Right lobe of liver (tissue), 6 donors: Measurements from ENCODE around the gene TRMT1. TPM values are rescaled to one million over a fixed set of nuclear protein-coding genes. Genes with fewer than 3 reads are reported as not detected.

Experiments
- ATAC-seq, 4 donors: fragments of 200-7000 bp; cut with Tn5 transposase; one replicate each; pipeline ENCODE4 v1.9.1; 2020; ENCODE audit warnings: mild to moderate bottlenecking in 4 of 4, moderate library complexity in 4 of 4
- DNase-seq, 3 donors: peaks; one replicate each; pipeline ENCODE4 v3.0.0-alpha.2; 2020
- H3K27ac ChIP-seq, 3 donors: fragments of 200-600 bp; one replicate each; pipeline ENCODE4 v1.8.0; 2022
- H3K27me3 ChIP-seq, 2 donors: fragments of 200-600 bp; one replicate each; pipeline ENCODE4 v1.8.0; 2022
- H3K36me3 ChIP-seq, 4 donors: fragments of 200-600 bp; sonication (generic) in 1 of 4; one replicate each; pipeline versions ENCODE4 v1.5.1 to v1.8.0; 2017 to 2022; ENCODE audit warnings: control low read depth in 1 of 4
- H3K4me1 ChIP-seq, 4 donors: fragments of 200-600 bp; sonication (generic) in 1 of 4; one replicate each; pipeline versions ENCODE4 v1.5.1 to v1.8.0; 2017 to 2022; ENCODE audit warnings: control low read depth in 1 of 4
- H3K4me3 ChIP-seq, 3 donors: fragments of 200-600 bp; one replicate each; pipeline ENCODE4 v1.8.0; 2022
- H3K9me3 ChIP-seq, 4 donors: fragments of 200-600 bp; sonication (generic) in 1 of 4; one replicate each; pipeline versions ENCODE4 v1.5.1 to v1.8.0; 2017 to 2022; ENCODE audit warnings: control low read depth in 1 of 4
- POLR2A ChIP-seq: fragments of 450-650 bp; IDR thresholded peaks from one replicate; pipeline ENCODE4 v1.6.1; 2017; ENCODE audit warnings: antibody characterized with exemption, mild to moderate bottlenecking
- WGBS: methylation state at CpG from one replicate; pipeline ENCODE4 v1.1.6; 2018; ENCODE audit warnings: low coverage, low lambda C conversion rate; ENCODE audit not compliant: insufficient coverage; ENCODE audit errors: missing lambda C conversion rate; 5-methylcytosine and 5-hydroxymethylcytosine counted together
- intact Hi-C, 2 donors: fragments of 100-400 bp; cut with DNase I; formaldehyde crosslinking; loops; one replicate each; pipeline versions ENCODE4 v1.11.2 to v1.14.1; 2022
- total RNA-seq, 6 experiments: library from RNA; depleted of rRNA in 2 of 6; stranded (reverse); fragments of >200 nt in 2 of 6; fragmentation: NEBNext Ultra II Directional in 3 of 6; extraction: Animal tissue kit (Norgen Biotek cat#: 25700) in 3 of 6; gene quantifications; one replicate each; pipeline versions ENCODE4 v1.1.0 to v1.2.4, GENCODE V29; 2016 to 2023
- TF ChIP-seq, protein P1 (sequence below), 4 donors: fragments of 200-600 bp in 3 of 4; fragments of 450-650 bp in 1 of 4; IDR thresholded peaks; one replicate each; pipeline versions ENCODE4 v1.5.1 to v1.8.0; 2016 to 2022; ENCODE audit warnings: antibody characterized with exemption in 4 of 4, mild to moderate bottlenecking in 2 of 4
- donor health status: DM: no; HTN: yes; CAD: no.
- donor health status: DM: no; HTN: no; CAD: no.
- donor health status: DM: no; HTN: no; CAD: no.
- donor health status: DM: no; HTN: yes; CAD: no.
- donor health status: DM: no; HTN: yes; CAD: no.

TRMT1 gene
- total RNA-seq, 6 experiments from 2014 or later: 15.0 to 20.5 (median 17.2) TPM

DNA sequence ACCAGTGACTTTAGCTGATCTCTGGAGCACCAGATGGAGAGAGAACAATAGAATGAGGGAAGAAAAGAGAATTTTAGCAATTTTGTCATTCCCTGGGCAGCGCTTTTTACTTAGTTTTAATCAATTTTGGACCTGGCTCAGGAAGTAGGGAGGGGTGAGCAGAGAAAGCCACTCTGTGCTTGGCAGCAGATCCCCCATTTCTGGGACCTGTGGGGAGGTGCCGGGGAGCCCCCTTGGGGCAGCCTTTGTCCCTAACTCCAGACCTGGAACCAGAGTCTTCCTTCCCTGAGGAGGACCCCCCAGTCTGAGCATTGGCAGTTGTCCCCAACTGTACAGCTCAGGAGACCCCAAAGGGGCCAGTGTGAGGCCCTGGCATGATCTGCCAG, 24.4 kb downstream of the TRMT1 start:
- Histone ChIP-seq H3K27me3 (peaks cover 0 to 2% of the 10 kb centered on the region in 2 donors), H3K27ac (peak overlapping the region in 1 of 3 donors; percentile 2), H3K4me1 (peaks cover 0 to 30% (median 3%) of the 10 kb centered on the region in 4 donors), H3K9me3 (no peaks in the 10 kb centered on the region), H3K4me3 (no peak overlapping the region), H3K36me3 (peaks cover 0 to 3% (median 0%) of the 10 kb centered on the region in 4 donors)
- TF ChIP-seq, protein P1, sequence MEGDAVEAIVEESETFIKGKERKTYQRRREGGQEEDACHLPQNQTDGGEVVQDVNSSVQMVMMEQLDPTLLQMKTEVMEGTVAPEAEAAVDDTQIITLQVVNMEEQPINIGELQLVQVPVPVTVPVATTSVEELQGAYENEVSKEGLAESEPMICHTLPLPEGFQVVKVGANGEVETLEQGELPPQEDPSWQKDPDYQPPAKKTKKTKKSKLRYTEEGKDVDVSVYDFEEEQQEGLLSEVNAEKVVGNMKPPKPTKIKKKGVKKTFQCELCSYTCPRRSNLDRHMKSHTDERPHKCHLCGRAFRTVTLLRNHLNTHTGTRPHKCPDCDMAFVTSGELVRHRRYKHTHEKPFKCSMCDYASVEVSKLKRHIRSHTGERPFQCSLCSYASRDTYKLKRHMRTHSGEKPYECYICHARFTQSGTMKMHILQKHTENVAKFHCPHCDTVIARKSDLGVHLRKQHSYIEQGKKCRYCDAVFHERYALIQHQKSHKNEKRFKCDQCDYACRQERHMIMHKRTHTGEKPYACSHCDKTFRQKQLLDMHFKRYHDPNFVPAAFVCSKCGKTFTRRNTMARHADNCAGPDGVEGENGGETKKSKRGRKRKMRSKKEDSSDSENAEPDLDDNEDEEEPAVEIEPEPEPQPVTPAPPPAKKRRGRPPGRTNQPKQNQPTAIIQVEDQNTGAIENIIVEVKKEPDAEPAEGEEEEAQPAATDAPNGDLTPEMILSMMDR (IDR thresholded peaks at IDR 0.05): no peak
- TF ChIP-seq POLR2A: no peak
- no peak for ATAC-seq
- 55% methylated on average over 2 of the region's 2 CpGs for WGBS
- no peak for DNase-seq
- intact Hi-C loops: loop anchor here (2.0 to 10.0 kb wide), 3 partner anchors 57 to 111 kb away; no protein-coding TSS in a partner anchor

DNA sequence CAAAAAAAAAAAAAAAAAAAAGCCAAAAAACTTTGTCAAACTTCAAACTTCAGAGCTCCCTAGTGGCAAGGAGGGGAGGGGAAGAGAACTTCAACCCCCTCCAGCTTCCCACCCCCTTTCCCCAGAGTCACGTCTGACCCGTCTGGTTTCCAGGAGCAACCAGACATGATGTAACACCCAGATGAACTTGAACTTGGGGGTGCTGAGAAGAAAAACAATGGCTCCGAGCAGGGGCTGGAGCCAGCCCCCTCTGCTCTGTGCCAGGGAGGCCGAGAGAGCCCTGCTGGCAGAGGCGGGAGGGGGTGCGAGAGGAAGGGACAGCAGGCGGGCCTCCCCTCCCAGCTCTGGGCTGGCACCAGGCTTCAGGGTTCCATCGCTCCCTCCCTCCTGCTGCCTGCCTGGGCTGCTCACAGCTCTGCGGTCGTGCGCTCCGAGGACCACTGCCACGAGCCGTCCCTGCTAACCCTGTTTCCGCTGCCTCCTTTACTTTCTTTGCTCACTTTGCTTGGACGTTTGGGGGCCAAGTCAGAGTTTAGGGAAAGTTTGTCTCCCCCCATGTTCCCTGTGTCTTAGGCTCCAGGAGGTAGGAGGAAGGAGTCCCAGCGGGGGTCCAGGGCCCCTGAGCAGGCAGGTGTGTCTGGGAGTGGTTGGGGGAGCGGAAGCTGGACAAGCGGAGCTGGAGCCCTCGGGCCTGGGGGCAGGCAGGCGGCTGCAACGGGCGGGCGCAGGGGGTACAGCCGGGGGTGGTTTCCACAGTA, 25.0 kb downstream of the TRMT1 start:
- Histone ChIP-seq H3K27ac (peak overlapping the region in 2 of 3 donors; percentile 2 to 29), H3K4me3 (no peak overlapping the region), H3K36me3 (peaks cover 0 to 3% (median 0%) of the 10 kb centered on the region in 4 donors), H3K27me3 (no peaks in the 10 kb centered on the region), H3K9me3 (no peaks in the 10 kb centered on the region), H3K4me1 (peaks cover 0 to 26% (median 3%) of the 10 kb centered on the region in 4 donors)
- WGBS: 33% methylated on average over 8 of the region's 25 CpGs
- intact Hi-C loops: loop anchor here (2.0 to 10.0 kb wide), 3 partner anchors 57 to 111 kb away; no protein-coding TSS in a partner anchor
- ATAC-seq (peak in 2 of 4 donors; percentile 4), DNase-seq (peak in 1 of 3 donors; percentile 23)
- no peak for TF ChIP-seq POLR2A
- TF ChIP-seq, protein P1 (IDR thresholded peaks at IDR 0.05): no peak

DNA sequence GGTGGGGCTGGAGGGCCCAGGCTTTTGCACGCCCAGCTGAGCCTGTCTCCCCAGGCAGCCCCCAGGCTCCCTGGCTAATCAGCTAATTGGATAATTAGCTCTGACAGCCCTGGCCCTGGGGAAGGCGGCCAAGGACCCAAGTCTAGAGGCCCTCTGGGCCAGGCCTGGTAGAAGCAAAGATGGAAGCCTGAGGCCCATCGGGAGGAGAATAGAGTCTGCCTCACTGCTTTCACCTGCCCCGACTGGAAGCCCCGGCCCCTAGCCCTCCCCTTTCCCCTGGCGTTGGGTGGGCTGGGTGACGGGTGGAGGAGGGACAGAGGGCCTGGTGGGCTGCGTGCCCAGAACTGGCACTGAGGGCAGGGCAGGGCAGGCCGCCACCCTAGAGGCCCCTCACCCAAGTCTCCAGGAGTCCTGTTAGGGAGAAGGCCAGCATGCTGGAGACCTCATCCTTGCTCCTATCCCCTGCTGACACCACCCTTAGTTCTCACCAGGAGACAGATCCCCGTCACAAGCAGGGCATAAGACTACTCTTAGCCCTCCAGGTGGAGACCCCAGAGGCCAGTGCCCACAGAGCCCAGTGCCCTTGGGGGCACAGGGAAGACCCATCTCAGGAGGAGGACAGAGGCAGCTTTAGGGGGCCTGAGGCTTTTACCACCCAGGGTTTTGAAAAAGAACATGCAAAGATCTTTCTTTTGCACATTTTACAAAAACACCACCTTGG, 25.9 kb downstream of the TRMT1 start:
- Histone ChIP-seq H3K4me3 (no peak overlapping the region), H3K27ac (peak overlapping the region in 1 of 3 donors; percentile 13), H3K9me3 (no peaks in the 10 kb centered on the region), H3K36me3 (peaks cover 0 to 3% (median 0%) of the 10 kb centered on the region in 4 donors), H3K27me3 (no peaks in the 10 kb centered on the region), H3K4me1 (peaks cover 0 to 19% (median 2%) of the 10 kb centered on the region in 4 donors)
- intact Hi-C loops: loop anchor here in 1 of 2 donors (5.0 to 10.0 kb wide), 2 partner anchors 56 to 108 kb away; no protein-coding TSS in a partner anchor
- peak in 1 of 3 donors; percentile 26 for DNase-seq
- no peak for TF ChIP-seq POLR2A
- TF ChIP-seq, protein P1 (IDR thresholded peaks at IDR 0.05): no peak
- ATAC-seq: no peak
- no CpG with 5 or more reads among the region's 10 CpGs for WGBS

DNA sequence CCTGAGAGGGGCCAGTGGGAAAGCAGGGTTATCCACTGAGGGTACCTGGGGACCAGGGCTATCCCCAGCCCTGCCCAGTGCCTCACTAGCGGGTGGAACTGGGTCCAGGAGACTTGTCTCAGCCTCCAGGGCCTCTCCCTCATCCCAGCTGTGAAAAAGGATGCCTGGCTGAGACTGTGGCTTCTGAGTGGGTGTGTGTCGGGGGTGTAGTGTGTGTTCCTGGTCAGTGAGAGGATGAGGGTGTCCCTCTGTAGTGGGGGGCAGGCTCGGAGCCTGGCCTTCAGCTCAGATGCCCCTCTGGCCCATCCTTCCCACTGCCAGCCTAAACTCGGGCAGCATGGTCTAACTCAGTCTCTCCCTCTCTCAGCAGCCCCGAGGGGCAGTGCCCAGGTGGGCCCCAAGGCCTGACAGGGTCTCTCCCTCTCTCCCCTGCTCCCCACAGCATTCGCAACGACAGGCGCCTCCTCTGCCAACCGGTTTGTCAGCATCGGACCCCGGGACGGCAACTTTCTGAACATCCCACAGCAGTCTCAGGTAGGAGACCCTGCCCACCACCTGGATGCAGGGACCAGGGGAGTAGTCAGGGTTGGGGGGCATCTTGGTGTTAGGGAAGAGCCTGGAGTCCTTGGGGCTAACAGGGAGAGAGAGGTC, 26.6 kb downstream of the TRMT1 start:
- Histone ChIP-seq H3K4me3 (no peak overlapping the region), H3K36me3 (no peaks in the 10 kb centered on the region), H3K4me1 (peaks cover 0 to 19% (median 2%) of the 10 kb centered on the region in 4 donors), H3K27ac (no peak overlapping the region), H3K27me3 (no peaks in the 10 kb centered on the region), H3K9me3 (no peaks in the 10 kb centered on the region)
- ATAC-seq (no peak), DNase-seq (no peak)
- TF ChIP-seq POLR2A: no peak
- TF ChIP-seq, protein P1 (IDR thresholded peaks at IDR 0.05): no peak
- intact Hi-C loops: loop anchor here in 1 of 2 donors (5.0 to 10.0 kb wide), 2 partner anchors 55 to 108 kb away; no protein-coding TSS in a partner anchor
- WGBS: no CpG with 5 or more reads among the region's 12 CpGs
